ENCODE results near the gene LGALS14. TPM values are rescaled to one million over a fixed set of nuclear protein-coding genes. Genes with fewer than 3 reads are reported as not detected.

The LGALS14 gene
- total RNA-seq, 4 donors from 2014 or later, result not detected

GRCh38 chr19:39738814-39739213 lies 34.5 kb downstream of the LGALS14 start:
- Histone ChIP-seq H3K9me3 (no peaks in the 10 kb centered on the region), H3K27ac (no peak overlapping the region), H3K27me3 (peaks cover 19% of the 10 kb centered on the region), H3K36me3 (no peaks in the 10 kb centered on the region), H3K4me3 (no peak overlapping the region), H3K4me1 (no peaks in the 10 kb centered on the region)
- in situ Hi-C loops (cut with MboI; ENCODE audit: low pct_ligation_motif_present in 1 of 4, low pct_unique_long_range_greater_than_20kb in 1 of 4, low sequenced_read_pairs in 3 of 4) (no loop called here), intact Hi-C loops (cut with DNase I; ENCODE audit: low total_unique reads) (no loop called here)
- 40 to 46% methylated on average over 3 of the region's 3 CpGs for WGBS, 2 donors (ENCODE audit: low coverage in 1 of 2)
- no peak for DNase-seq
- TF ChIP-seq, protein P1, sequence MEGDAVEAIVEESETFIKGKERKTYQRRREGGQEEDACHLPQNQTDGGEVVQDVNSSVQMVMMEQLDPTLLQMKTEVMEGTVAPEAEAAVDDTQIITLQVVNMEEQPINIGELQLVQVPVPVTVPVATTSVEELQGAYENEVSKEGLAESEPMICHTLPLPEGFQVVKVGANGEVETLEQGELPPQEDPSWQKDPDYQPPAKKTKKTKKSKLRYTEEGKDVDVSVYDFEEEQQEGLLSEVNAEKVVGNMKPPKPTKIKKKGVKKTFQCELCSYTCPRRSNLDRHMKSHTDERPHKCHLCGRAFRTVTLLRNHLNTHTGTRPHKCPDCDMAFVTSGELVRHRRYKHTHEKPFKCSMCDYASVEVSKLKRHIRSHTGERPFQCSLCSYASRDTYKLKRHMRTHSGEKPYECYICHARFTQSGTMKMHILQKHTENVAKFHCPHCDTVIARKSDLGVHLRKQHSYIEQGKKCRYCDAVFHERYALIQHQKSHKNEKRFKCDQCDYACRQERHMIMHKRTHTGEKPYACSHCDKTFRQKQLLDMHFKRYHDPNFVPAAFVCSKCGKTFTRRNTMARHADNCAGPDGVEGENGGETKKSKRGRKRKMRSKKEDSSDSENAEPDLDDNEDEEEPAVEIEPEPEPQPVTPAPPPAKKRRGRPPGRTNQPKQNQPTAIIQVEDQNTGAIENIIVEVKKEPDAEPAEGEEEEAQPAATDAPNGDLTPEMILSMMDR (IDR thresholded peaks at IDR 0.05), result no peak
- TF ChIP-seq EP300 (IDR thresholded peaks at IDR 0.05; ENCODE audit: low read depth), result no peak
- no peak for TF ChIP-seq POLR2AphosphoS5 (IDR thresholded peaks at IDR 0.05)
- TF ChIP-seq POLR2A (IDR thresholded peaks at IDR 0.05), result no peak

- H3K4me3 ChIP-seq, result no peak overlapping the region
- intact Hi-C loops (cut with DNase I; ENCODE audit: low total_unique reads), result no loop called here
- H3K36me3 ChIP-seq, result no peaks in the 10 kb centered on the region
- peaks cover 26% of the 10 kb centered on the region for H3K27me3 ChIP-seq
- 60 to 73% methylated on average over 1 of the region's 1 CpG for WGBS, 2 donors (ENCODE audit: low coverage in 1 of 2)
- H3K4me1 ChIP-seq, result no peaks in the 10 kb centered on the region
- no peak for DNase-seq
- H3K9me3 ChIP-seq, result no peaks in the 10 kb centered on the region
- no peak overlapping the region for H3K27ac ChIP-seq
- TF ChIP-seq POLR2A (IDR thresholded peaks at IDR 0.05) (no peak), POLR2AphosphoS5 (IDR thresholded peaks at IDR 0.05) (no peak), EP300 (IDR thresholded peaks at IDR 0.05; ENCODE audit: low read depth) (no peak)
- TF ChIP-seq, protein P1 (IDR thresholded peaks at IDR 0.05), result no peak
- in situ Hi-C loops (cut with MboI; ENCODE audit: low pct_ligation_motif_present in 1 of 4, low pct_unique_long_range_greater_than_20kb in 1 of 4, low sequenced_read_pairs in 3 of 4), result no loop called here
Observed at GRCh38 chr19:39740395-39740794, 36.1 kb downstream of the LGALS14 start.

DNA sequence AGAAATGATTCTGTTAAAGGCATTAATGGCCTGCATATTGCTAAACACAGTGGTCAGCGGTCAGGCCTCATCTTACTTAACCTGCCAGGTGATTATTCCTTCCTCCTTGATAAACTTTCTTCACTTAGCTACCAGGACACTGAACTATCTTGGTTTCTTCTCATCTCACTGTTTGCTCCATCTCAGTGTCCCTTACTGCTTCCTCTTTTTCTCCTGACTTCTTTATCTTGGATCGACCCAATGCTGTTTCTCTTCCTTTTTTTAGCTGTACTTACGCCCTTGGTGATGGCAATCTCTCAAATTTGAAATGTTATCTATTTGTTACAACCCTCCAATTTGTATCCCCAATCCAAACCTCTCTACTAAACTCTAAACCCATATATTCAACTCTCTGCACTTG lies 41.4 kb downstream of the LGALS14 start:
- TF ChIP-seq, protein P1 (IDR thresholded peaks at IDR 0.05), result no peak
- no peak for TF ChIP-seq POLR2A (IDR thresholded peaks at IDR 0.05)
- TF ChIP-seq EP300 (IDR thresholded peaks at IDR 0.05; ENCODE audit: low read depth), result no peak
- TF ChIP-seq POLR2AphosphoS5 (IDR thresholded peaks at IDR 0.05), result no peak

GRCh38 chr19:39746836-39747529 lies 42.7 kb downstream of the LGALS14 start:
- H3K4me3 ChIP-seq, result no peak overlapping the region
- intact Hi-C loops (cut with DNase I; ENCODE audit: low total_unique reads) (no loop called here), in situ Hi-C loops (cut with MboI; ENCODE audit: low pct_ligation_motif_present in 1 of 4, low pct_unique_long_range_greater_than_20kb in 1 of 4, low sequenced_read_pairs in 3 of 4) (no loop called here)
- no peak for DNase-seq
- H3K36me3 ChIP-seq, result no peaks in the 10 kb centered on the region
- WGBS, 2 donors (ENCODE audit: low coverage in 1 of 2), result 69% methylated on average over 4 of the region's 4 CpGs; no CpG with 5 or more reads in 1 of the 2 donors
- H3K27ac ChIP-seq, result no peak overlapping the region
- no peaks in the 10 kb centered on the region for H3K4me1 ChIP-seq
- TF ChIP-seq POLR2A (IDR thresholded peaks at IDR 0.05) (no peak), EP300 (IDR thresholded peaks at IDR 0.05; ENCODE audit: low read depth) (no peak), POLR2AphosphoS5 (IDR thresholded peaks at IDR 0.05) (no peak)
- TF ChIP-seq, protein P1 (IDR thresholded peaks at IDR 0.05), result no peak
- H3K27me3 ChIP-seq, result peaks cover 30% of the 10 kb centered on the region
- H3K9me3 ChIP-seq, result no peaks in the 10 kb centered on the region

More for the DNA sequence above, 41.4 kb downstream of the LGALS14 start:
- Histone ChIP-seq H3K27me3 (peaks cover 30% of the 10 kb centered on the region), H3K9me3 (no peaks in the 10 kb centered on the region), H3K36me3 (no peaks in the 10 kb centered on the region), H3K4me3 (no peak overlapping the region), H3K4me1 (no peaks in the 10 kb centered on the region), H3K27ac (no peak overlapping the region)
- in situ Hi-C loops (cut with MboI; ENCODE audit: low pct_ligation_motif_present in 1 of 4, low pct_unique_long_range_greater_than_20kb in 1 of 4, low sequenced_read_pairs in 3 of 4), result no loop called here
- DNase-seq, result no peak
- intact Hi-C loops (cut with DNase I; ENCODE audit: low total_unique reads), result no loop called here
- WGBS, 2 donors (ENCODE audit: low coverage in 1 of 2), result 52 to 60% methylated on average over 3 of the region's 3 CpGs

Measured in transverse colon (tissue), 4 donors.